Suppressor macrophage treated with lipopolysaccharide for 4 hours (primary cell): ENCODE results near the gene APBA1.

Source experiments
- DNase-seq: peaks from one replicate; pipeline ENCODE4 v3.0.0-alpha.2; 2020

APBA1 gene

DNA sequence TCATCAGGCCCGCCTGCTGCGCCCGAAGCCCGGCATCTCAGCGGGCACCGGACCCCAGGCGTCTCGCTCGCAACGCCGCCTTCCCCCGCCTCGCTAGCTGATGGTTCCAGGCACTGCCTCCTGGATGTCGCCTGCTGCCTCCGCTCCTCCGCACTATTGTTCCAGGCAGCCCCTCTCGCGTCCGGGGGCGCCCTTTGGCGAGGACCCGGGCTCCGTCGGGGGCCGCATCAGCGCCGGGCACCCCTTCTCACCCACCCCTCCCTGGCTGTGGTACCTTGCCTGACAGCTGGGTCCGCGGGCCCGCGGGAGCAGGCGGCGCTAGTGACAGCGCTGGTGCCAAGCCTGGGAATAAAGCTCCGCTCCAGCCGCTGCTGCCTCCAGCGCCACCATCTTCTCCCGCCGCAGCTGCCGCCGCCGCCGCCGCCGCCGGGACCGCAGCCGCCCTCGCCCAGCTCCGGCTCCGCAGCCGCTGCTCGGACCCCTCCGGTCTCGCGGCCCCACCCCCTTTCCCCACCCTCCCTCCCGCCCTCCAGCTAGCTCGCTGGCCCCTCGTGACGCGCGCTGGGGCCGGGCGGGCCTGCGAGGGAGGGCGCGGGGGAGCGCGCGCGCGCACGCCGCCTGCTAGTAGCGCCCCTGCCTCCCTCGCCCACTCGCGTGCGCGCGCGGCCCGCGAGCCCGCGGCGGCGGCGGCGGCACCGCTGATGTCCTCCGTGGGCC, at the start of gene APBA1:
Gene APBA1 (minus strand): TSS at position 493 of the 717 bp plus-strand sequence.
- DNase-seq: peak; percentile 55

DNA sequence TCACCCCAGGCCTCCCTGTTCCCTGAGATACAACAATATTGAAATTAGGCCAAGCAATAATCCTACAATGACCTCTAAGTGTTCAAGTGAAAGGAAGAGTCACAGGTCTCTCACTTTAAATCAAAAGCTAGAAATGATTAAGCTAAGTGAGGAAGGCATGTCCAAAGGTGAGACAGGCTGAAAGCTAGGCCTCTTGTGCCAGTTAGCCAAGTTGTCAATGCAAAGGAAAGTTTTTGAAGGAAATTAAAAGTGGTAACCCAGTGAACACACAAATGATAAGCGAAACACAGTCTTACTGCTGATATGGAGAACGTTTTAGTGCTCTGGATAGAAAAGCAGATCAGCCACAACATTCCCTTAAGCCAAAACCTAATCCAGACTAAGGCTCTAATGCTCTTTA, 47.8 kb upstream of the APBA1 start:
- no peak for DNase-seq

DNA sequence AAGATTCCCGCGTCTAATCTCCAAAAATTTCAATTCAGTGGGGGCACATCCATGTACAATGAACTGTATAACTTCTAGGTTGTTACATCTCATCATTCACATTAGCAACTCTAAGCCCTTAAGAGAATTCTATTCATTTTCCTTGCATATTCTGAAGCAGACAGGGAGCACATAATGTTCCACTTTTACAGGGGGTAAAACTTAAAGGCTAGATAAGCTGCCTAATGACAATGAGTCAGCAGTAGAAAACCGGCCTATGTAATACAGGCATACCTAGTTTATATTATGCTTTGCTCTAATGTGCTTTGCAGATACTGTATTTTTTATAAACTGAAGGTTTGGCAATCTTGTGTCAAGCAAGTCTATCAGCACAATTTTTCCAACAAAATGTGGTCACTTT, 47.2 kb upstream of the APBA1 start:
- no peak for DNase-seq

DNA sequence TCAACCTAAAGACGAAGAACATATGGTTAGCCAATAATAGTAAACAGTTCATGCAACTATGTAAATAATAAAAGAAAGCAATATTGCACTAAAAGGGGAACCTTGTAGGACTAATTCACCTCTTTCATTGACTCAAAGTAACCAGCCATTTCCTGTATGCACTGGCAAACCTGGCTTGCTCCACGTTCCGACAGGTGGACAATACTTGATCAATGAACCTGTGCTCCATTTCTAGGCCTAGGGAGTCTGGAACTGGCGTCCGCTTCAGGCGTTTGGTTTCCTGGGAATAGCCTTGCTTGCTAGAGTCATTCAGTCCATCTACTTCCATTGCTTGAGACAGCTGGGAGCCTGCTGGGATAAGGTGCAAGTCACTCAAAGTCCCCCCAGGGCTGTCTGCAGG, 46.0 kb upstream of the APBA1 start:
- no peak for DNase-seq

DNA sequence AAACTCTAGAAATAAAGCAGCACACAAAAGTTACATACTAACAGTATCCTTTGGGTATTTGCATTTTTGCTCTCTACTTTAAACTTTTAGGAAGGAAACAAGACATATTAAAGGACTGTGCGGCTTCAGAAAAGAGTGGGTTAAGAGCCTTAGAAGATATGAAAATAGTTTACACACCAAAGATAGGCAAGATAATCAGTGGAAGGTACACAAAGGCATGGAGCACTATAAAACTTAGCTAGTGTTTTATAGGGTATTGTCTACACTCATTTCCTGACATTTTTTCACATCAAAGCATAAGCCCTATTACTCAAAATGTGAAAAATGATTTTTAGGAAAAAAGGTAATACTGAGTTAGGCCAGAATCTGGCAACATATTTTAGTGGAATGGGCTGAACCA, 43.7 kb upstream of the APBA1 start:
- no peak for DNase-seq

DNA sequence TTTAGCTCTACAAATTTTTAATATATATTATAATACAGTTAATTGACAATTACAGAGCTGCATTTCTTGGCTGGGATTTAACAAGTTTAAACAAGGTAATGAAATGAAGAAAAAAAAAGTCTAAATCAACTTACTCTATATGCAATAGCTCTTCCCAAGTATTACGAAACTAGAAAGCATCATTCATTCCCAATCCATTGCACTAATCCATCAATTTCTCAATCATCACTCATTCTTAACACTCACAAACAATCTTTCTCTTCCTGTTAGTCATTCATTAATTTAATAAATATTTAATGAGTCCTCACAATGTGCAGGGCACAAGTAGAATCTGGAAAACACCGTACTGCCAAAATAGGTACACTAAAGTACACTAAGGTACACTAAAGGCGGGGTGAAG, 42.9 kb upstream of the APBA1 start:
- no peak for DNase-seq

DNA sequence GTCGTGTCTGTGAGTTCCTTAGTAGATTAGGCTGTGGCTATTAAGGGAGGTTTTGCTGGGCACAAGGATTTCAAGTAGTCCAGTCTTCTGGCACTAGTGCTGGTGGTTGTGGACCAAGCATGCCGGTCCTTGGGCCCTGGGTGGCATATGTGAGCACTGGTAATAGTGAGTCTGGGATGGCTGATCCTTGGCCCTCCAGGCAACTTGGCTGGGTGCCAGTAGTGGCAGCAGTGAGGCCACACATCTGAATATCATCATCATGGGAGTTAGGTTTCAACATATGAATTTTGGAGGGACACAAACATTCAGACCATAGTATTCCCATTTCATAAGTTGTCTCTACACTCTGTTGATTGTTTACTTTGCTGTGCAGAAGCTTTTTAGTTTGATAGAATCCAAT, 25.3 kb upstream of the APBA1 start:
- no peak for DNase-seq

DNA sequence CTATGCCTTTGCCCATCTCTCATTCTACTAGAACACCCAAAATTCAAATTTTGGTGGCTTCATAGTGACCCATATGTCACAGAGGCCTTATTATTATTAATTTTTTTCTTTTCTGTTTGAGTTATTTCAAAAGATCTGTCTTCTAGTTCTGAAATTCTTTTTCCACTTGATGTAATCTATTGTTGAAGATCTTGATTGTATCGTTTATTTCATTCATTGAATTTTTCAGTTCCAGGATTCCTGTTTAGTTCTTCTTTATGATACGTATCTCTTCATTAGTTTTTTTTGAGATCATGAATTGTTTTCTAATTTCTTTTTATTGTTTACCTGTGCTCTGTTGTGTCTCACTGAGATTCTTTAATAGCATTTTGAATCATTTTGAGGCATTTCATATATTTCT, 24.6 kb upstream of the APBA1 start:
- no peak for DNase-seq

DNA sequence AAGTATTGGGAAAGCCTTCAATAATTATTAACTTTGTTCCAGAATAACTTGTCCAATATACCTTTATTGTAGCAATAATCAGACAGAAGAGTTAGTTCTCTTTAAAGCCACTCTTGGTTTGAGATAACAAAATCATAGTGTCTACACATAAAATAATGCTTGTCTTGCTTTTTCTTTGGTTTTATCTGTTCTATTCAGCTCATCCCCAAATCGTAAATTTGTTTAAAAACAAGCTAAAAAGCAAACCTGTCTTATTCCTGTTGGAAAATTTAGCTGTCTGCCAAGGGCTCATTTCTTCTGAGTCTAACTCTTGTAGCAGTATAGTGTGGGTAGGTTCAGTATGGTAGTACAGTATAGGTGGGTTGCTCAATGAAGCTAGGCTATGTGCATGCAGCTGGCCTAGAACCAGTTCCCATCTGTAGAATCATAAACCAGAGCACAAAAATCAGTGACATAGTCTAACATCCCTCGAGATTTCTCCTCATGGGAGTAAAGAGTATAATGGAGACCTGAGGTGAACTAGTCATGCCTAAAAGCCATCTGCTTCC, 17.9 kb upstream of the APBA1 start:
- DNase-seq: no peak

DNA sequence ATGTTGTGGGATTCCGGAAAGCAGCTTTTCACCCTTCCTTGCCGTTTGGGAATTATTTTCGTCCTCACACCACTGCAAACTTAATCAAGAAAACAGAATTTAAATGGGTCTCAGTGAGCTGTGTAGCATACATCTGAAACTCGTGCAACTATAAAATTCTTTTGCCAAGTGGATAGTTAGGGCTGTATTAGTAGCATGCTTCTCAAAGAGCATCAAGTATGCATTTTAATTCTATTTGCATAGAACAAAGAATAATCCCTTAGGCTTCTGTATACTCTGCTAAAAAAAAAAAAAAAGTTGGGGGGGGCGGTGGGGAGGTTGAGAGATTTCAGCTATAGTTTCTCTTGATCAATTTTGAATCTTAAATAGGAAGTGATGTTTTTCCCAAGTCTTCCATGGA, 11.8 kb upstream of the APBA1 start:
- DNase-seq: no peak

DNA sequence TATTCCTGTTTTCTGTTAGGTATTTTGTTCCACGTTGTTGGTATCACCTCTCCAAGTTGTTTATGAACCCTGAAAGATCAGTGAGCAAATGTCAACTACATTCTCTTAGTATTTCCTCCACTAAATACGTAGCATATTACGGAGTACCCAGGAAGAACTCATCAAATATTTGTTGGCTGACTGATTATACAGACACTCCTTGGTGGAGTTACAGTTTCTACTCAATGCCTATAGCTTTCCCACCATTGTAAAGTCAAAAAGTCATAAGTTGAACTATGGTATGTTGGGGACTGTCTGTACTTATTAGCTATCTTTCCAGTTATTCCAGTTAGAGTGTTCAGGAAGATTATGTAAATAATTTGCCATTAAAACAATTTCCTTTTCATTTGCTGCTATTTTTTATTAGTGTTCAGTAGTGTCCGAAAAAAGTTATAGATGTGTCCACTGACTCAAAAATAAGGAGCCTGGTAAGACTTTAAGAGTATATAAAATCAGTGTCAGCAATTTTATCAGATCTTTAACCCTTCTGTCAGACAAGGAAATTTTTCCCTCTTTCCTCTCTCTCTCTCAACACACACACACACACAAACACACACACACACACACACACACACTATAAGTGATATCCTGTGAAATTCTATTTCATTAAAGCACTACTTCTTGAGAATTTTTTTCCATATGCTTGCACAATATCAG, 6.8 kb upstream of the APBA1 start:
- no peak for DNase-seq

DNA sequence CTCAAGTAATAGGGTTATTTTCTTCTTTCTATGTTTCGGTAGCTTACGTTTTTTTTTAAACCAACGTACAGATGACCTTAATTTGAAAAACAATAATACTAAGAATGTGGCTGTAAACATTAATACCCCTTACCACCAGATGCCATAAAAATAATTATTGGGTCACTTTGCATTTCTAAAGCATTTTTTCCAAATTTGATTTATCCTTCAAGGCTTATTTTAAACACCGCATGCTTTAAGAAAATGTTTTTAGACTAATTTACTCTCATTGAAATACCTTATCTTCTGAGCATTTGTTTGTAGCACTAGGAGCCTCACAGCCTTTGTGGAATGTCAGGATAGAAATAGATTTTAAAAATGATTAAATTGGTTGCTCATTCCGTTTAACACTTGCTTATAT, 5.8 kb upstream of the APBA1 start:
- no peak for DNase-seq

DNA sequence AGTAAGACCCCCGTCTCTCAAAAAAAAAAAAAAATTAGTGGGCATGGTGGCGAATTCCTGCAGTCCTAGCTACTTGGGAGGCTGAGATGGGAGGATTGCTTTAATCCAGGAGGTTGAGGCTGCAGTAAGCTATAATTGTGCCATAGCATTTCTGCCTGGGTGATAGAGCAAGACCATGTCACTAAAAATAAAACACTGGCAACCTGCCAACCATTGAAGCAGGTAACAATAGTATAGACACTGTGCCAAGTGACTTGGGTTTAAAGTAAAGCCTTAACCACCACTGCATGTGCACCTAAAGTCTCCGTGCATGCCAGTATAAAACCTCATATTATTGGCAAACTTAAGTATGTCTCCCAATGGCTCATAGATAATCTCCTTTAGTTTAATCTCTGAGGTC, 3.4 kb upstream of the APBA1 start:
- no peak for DNase-seq

DNA sequence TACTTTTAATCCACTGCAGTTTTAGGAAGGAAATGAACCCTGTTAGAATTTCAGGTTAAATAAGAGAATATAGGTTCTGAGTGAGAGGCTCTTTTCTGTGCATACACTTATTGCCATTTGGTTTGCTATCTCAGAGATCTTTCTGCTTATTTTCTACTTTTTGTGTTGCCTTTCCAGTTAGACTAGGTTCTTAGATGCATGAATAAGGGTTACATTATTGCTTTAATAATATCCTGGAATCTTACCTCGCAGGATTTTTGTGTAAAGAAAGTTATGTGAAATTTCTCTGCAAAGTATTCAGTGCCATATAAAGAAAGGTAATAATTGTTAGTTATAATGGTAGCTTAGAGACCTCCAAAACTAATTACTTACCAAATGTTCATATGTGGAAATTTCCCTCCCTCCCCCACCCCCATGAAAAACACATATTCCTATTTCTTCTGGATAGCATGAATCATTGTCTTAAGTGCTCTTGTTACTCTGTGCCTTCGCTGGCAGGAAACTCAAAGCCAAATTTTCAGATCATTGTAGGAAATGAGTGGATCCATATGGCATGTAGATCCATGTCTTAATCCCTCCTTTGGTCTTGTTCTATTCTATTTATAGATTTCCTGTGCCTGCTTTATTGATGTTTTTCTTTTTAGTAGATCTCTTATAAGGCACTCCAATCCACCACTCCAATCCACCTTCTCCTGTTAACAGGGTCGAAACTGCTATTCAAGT, 2.7 kb upstream of the APBA1 start:
- no peak for DNase-seq

DNA sequence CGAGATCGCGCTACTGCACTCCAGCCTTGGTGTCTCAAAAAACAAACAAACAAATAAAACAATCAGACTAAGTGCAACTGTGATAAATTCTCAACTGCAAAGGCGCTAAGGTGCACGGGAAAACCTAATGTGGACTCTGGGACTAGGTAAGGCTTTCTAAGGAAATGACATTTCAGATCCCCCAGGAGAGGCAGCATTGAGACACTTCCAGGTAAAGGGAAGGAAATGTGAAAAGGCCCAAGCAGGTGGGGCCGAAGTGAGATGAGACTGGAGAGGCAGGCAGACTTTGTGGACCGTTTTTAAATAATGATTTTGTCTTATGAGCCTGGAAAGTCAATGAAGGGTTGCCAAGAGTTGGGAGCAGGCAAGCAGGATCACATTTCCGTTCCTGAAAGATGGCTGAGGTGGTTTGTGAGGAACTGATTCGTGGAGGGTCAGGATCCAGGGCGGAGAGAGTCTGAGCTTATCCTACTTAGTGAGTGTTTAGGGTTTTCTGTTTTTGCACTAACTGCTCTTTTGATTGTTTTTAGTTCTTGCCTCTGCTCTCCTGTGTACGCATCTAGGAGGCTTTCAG, 2.0 kb upstream of the APBA1 start:
- no peak for DNase-seq

DNA sequence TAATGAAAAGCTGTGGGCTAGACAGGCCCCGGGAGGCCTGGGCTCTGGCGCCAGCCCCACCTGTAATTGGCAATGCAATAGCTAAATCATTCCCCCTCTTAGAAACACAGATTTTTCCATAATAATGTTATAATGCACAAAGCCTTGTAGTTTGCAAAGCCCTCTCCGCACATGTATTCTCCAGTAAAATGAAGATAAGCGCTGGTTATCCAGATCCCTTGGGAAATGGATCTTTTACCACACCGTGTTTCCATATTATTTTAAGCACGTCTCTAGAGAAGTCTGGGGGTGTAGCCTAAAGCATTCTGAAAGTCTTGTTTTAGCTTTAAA, 1.1 kb upstream of the APBA1 start:
- DNase-seq: no peak

DNA sequence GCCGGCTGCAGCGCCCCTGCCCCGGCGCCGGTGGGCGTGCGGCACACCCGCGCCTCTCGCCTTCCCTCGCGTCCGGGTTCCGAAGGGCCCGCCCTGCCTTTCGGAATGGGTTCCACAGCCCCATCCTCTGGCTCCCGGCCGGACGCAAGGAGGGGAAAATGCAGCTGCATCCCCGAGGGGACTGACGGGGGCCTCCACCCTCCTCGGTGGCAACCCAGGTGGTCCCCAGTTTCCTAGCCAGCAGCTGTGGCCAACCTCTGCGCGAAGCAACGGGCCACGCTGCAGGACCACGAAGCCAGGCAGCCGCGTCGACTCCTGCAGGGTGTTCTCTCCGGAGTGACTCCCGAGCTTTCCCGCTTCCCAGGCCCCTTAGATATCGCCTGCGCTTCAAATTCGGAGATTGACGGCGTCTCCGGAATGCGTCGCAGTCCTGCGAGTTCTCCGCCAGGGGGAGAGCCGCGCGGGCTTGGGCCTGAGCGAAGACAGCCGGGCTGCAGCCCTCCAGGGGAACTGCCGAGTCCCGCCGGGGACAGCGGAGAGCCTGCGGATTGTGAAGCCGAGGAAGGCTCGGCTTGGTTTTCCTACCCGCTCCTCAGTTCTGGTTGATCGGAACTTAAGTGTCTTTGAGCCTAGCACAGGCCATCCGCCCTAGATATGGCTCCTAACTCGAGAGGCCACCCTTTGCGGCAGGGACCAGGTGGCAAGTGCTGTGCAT, 582 bp upstream of the APBA1 start:
- peak; percentile 89 for DNase-seq

DNA sequence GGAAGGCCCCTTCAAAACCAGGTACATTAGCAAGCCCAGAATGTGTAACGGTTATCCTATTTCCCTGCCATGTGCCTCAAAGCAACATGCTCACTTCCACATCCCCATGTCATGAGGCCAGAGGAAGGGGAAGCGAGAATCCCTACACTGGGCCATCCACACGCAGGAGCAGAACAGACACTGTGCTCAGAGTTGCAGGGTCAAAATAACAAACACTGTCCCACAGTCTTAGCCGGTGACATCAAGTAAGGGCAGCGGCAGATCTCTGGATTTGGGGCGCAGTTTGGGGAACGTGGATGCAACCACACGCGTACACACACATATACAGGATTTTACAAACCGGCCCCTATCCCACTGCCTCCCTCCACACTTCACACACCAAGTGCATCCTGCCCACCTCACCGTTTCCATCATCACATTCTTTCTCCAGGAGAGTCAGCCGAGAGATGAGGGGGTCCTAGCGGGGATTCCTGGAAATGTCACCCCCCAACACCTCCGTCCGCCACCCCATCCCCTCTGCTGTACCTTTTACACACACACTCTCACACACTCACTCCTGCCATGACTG, 776 bp downstream of the APBA1 start:
- DNase-seq: peak; percentile 71

DNA sequence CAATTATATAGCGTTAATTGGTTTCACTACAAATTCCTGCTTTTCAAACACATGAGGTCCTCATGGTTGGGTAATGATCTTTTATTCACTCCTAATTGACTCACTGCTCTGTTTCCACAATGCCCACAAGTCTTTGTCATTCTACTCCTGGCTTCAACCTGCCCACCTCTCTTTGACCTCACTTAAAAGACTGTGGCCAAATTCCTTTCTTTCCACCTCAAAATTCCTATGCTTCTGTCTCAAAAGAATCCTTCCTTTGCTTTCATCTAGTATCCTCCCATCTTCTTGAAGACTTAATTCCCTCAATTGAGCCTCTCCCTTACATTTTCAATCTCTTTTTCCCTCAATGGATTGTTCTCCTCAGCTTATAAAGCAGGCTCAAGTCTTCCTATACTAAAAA, 4.9 kb downstream of the APBA1 start:
- DNase-seq: no peak

DNA sequence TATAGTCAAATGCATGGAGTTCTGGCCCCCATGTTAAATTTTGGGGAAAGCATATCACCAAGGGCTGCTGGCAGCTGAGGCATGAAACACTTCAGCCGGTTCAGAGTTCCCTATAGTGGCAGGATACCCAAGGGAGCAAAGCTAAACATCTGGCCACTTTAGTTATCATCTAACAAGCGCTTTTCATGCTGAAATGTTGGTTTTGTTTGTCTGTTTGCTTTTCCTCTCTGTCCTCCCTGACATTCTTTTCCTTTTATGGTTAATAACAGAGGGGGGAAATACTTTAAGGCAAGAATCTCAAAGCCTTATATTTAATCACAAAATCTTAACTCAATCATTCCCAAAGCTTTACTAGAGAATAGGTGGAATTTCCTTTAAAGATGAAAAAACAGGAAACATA, 11.9 kb downstream of the APBA1 start:
- DNase-seq: no peak

DNA sequence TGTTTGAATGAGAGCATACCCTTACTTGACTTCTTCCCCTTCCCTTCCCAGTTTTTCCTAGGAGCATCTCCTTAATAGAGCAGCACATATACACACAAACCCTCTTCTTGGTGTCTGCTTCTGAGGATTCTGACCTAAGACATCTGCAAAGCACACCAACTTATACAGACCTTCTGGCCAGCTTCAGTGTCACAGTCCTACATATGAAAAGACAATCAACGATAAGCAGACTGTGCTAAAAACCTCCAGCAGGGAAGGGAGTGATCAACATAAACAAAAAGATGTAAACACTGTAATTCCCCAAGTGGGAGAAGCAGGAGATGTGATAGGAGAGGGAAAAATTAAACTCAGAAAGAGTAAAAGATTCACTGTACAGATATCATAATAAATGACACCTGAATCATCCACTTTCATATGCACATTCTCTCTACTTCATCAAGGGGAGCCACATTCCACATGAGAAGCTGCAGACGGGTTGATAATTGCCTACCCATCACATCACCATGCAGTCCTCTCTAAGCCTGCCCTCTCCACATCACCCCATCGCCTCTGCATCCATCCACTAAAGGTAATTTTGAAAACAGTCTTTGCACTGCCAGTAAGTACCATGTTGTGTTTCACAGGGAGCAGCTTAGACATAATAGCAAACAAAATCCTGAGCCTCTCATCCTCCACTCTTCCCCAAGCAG, 13.0 kb downstream of the APBA1 start:
- no peak for DNase-seq

DNA sequence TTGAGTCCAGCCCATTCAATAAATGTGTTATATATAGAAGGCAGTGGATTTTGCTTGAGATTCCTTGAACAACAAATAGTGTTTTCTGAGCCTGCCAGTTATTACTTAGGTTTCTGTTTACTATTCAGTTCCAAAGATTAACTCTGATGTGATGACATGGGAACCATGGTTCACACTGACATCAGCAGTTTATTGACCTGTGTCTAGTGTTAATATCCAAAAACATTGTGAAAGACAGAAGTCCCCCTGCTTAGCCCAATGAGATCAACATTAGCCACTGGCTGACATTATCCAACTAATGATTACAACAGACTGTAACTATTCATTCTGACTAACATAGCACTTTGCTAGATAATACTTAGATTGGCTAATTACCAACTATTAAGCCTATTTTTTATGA, 14.9 kb downstream of the APBA1 start:
- peak; percentile 59 for DNase-seq
